ENCODE data around the gene CHTF18.
"Not testable (repeated sequence)": the region's sequence is repeated elsewhere in the genome, so short reads cannot be mapped to it uniquely, and the experiment has no call there.

CHTF18 gene

GRCh38 chr16:836221-836620 is 47.8 kb downstream of the CHTF18 start:
- H3K27me3 ChIP-seq (ENCODE audit: low read length): no peaks in the 10 kb centered on the region
- H3K27ac ChIP-seq (ENCODE audit: low read depth, low read length): no peak overlapping the region
- no peak overlapping the region for H3K4me3 ChIP-seq (ENCODE audit: insufficient read depth, low read length, poor library complexity, severe bottlenecking)
- no peaks in the 10 kb centered on the region for H3K36me3 ChIP-seq (ENCODE audit: low read length)
- no peak overlapping the region for H3K4me2 ChIP-seq (ENCODE audit: low read depth, low read length, poor library complexity, severe bottlenecking)
- H3K9ac ChIP-seq (ENCODE audit: low read length): no peak overlapping the region
- no peak for TF ChIP-seq CTCF (IDR thresholded peaks at IDR 0.05; ENCODE audit: insufficient read depth, low read length, poor library complexity, severe bottlenecking)
- TF ChIP-seq EZH2phosphoT487 (conservative IDR thresholded peaks at IDR 0.05; ENCODE audit: low read length): no peak
- H3K9me3 ChIP-seq (ENCODE audit: insufficient read depth, low read length): no peaks in the 10 kb centered on the region; the same call in 1 of the 2 replicates
- H3F3A ChIP-seq (ENCODE audit: insufficient read depth): no peaks in the 10 kb centered on the region
- no peaks in the 10 kb centered on the region for H3K79me2 ChIP-seq (ENCODE audit: insufficient read depth, low read length)
- no peak overlapping the region for H2AFZ ChIP-seq (ENCODE audit: low read depth, low read length, severe bottlenecking)
- no peaks in the 10 kb centered on the region for H3K9me2 ChIP-seq (replicated peaks; ENCODE audit: insufficient read depth, low read length)
- H4K20me1 ChIP-seq (ENCODE audit: low read depth, low read length): no peaks in the 10 kb centered on the region

- not testable (repeated sequence) for H3K9me3 ChIP-seq (ENCODE audit: insufficient read depth, low read length); H3K9me2 ChIP-seq (replicated peaks; ENCODE audit: insufficient read depth, low read length); H3K4me3 ChIP-seq (ENCODE audit: insufficient read depth, low read length, poor library complexity, severe bottlenecking); H3F3A ChIP-seq (ENCODE audit: insufficient read depth); H3K27me3 ChIP-seq (ENCODE audit: low read length); H3K36me3 ChIP-seq (ENCODE audit: low read length); H3K27ac ChIP-seq (ENCODE audit: low read depth, low read length); H2AFZ ChIP-seq (ENCODE audit: low read depth, low read length, severe bottlenecking); H3K4me2 ChIP-seq (ENCODE audit: low read depth, low read length, poor library complexity, severe bottlenecking); H3K79me2 ChIP-seq (ENCODE audit: insufficient read depth, low read length); H3K9ac ChIP-seq (ENCODE audit: low read length); H4K20me1 ChIP-seq (ENCODE audit: low read depth, low read length)
Measured at GRCh38 chr16:836822-837221, 48.4 kb downstream of the CHTF18 start.

DNA sequence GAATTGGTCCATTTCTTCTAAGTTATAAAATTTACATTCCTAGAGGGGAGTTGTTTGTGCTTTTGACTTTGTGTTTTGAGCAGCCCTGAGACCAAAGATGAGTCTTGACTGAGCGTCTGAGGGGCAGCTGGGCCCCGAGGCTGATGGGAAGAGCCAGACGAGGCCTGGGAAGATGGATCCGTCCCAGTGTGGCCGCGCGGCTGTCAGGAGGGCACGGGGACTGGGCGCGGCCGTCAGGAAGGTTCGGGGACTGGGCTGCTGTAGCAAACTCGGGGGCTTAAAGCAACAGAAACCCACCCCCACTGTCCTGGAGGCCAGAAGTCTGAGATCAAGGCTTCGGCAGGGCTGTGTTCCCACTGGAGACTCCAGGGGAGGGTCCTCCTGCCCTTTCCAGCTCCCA is 50.3 kb downstream of the CHTF18 start:
- Histone ChIP-seq H3K79me2 (ENCODE audit: insufficient read depth, low read length) (no peaks in the 10 kb centered on the region), H3K27ac (ENCODE audit: low read depth, low read length) (no peak overlapping the region), H3K4me3 (ENCODE audit: insufficient read depth, low read length, poor library complexity, severe bottlenecking) (no peak overlapping the region), H3K27me3 (ENCODE audit: low read length) (no peaks in the 10 kb centered on the region), H3K9me2 (replicated peaks; ENCODE audit: insufficient read depth, low read length) (no peaks in the 10 kb centered on the region), H3K36me3 (ENCODE audit: low read length) (no peaks in the 10 kb centered on the region), H3F3A (ENCODE audit: insufficient read depth) (no peaks in the 10 kb centered on the region), H3K4me2 (ENCODE audit: low read depth, low read length, poor library complexity, severe bottlenecking) (no peak overlapping the region), H3K9ac (ENCODE audit: low read length) (no peak overlapping the region), H2AFZ (ENCODE audit: low read depth, low read length, severe bottlenecking) (no peak overlapping the region), H3K9me3 (ENCODE audit: insufficient read depth, low read length) (no peaks in the 10 kb centered on the region; the same call in 1 of the 2 replicates), H4K20me1 (ENCODE audit: low read depth, low read length) (no peaks in the 10 kb centered on the region)
- TF ChIP-seq CTCF (IDR thresholded peaks at IDR 0.05; ENCODE audit: insufficient read depth, low read length, poor library complexity, severe bottlenecking) (no peak), EZH2phosphoT487 (conservative IDR thresholded peaks at IDR 0.05; ENCODE audit: low read length) (no peak)

GRCh38 chr16:839643-840408 is 51.4 kb downstream of the CHTF18 start:
- H3K9ac ChIP-seq (ENCODE audit: low read length): no peak overlapping the region
- H3K27ac ChIP-seq (ENCODE audit: low read depth, low read length): no peak overlapping the region
- H3K79me2 ChIP-seq (ENCODE audit: insufficient read depth, low read length): no peaks in the 10 kb centered on the region
- H4K20me1 ChIP-seq (ENCODE audit: low read depth, low read length): no peaks in the 10 kb centered on the region
- no peak overlapping the region for H2AFZ ChIP-seq (ENCODE audit: low read depth, low read length, severe bottlenecking)
- TF ChIP-seq CTCF (IDR thresholded peaks at IDR 0.05; ENCODE audit: insufficient read depth, low read length, poor library complexity, severe bottlenecking) (no peak), EZH2phosphoT487 (conservative IDR thresholded peaks at IDR 0.05; ENCODE audit: low read length) (no peak)
- H3K9me3 ChIP-seq (ENCODE audit: insufficient read depth, low read length): no peaks in the 10 kb centered on the region; the same call in 1 of the 2 replicates
- no peak overlapping the region for H3K4me3 ChIP-seq (ENCODE audit: insufficient read depth, low read length, poor library complexity, severe bottlenecking)
- H3K9me2 ChIP-seq (replicated peaks; ENCODE audit: insufficient read depth, low read length): no peaks in the 10 kb centered on the region
- H3F3A ChIP-seq (ENCODE audit: insufficient read depth): no peaks in the 10 kb centered on the region
- no peak overlapping the region for H3K4me2 ChIP-seq (ENCODE audit: low read depth, low read length, poor library complexity, severe bottlenecking)
- H3K36me3 ChIP-seq (ENCODE audit: low read length): no peaks in the 10 kb centered on the region
- H3K27me3 ChIP-seq (ENCODE audit: low read length): no peaks in the 10 kb centered on the region
